ENCODE data around the gene LSAMP.

The LSAMP gene

GRCh38 chr3:116001151-116001621 is 444.1 kb downstream of the LSAMP start:
- DNase-seq (ENCODE audit: low spot score): peak; percentile 22
- H3K27ac ChIP-seq: peak overlapping the region; percentile 60; the same call in 1 of the 2 replicates
- TF ChIP-seq CTCF (conservative IDR thresholded peaks at IDR 0.05; ENCODE audit: low read depth): no peak
- ChIA-PET POLR2A (ENCODE audit: low non-redundant PET) (no interaction called here), CTCF (no interaction called here)

DNA sequence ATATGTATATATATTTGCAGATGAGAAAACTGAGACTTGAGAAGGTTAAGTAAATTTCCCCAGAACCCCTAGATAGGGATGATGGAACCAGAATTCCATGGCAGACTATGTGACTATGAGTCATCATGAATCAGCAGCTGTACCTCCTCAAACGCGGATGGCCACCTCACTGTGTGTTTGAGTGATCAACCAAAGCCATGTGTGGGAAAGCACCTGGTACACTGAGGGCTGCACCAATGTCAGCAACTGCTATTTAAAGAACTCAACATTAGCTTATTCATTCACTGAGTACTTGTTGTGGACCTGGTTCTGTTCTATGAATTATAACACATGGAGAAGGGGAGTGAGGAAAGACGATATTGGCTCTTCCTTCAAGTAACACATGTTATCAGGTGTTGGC is 445.0 kb downstream of the LSAMP start:
- TF ChIP-seq CTCF (conservative IDR thresholded peaks at IDR 0.05; ENCODE audit: low read depth): no peak
- no peak overlapping the region for H3K27ac ChIP-seq
- peak; percentile 76 for DNase-seq (ENCODE audit: low spot score)
- CTCF ChIA-PET: no interaction called here
- POLR2A ChIA-PET (ENCODE audit: low non-redundant PET): no interaction called here

DNA sequence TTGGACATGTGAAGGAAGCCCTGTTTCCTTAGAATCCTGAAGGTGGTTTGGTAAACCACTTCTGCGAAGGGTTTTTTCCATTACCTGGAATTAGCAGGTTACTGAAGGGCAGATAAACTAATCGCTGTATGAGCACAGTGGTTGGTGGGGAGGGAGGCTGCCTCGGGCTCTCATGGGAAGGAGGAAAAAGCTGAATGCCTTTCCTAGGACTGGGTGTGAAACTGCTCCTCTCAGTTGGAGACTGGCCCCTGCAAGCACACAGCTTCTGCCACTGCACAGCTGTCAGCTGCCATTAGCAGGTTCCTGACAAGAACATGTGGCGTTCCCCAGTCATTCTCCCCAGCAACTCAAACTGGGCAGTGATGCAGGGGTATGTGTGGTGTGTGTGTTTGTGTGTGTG is 445.7 kb downstream of the LSAMP start:
- no peak for DNase-seq (ENCODE audit: low spot score)
- ChIA-PET POLR2A (ENCODE audit: low non-redundant PET) (no interaction called here), CTCF (interaction anchor here (0.6 kb wide), 1 partner anchor 63 kb away, joined by 3 read pairs; no protein-coding TSS in a partner anchor)
- no peak for TF ChIP-seq CTCF (conservative IDR thresholded peaks at IDR 0.05; ENCODE audit: low read depth)
- H3K27ac ChIP-seq: peak overlapping the region; percentile 57

DNA sequence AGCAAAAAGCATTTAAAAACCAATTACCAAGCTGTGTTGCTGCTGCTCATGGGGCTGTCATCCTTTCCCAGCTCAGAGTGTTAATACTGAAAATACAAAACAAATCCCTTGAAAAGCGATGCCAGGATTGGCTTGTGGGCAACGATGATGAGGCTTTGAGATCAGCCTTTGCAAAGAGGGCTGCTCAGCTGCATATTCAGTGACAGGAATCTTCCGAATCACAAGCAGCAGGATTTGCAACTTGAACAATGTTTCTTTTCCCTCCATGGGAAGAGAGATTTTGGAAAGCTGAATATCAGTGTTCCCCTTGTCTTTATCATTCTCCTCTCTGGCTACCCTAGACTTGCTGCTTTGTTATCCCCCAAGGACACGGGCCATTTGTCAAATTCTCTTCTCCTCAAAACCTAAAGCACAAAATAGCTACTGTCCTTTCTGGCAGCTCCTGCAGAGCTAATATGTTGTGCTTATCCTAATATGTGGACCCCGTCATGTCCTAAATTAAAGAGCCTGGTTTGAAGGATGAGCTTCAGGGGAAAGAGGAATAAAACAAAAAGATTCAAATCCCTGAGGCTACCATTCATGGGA is 446.2 kb downstream of the LSAMP start:
- DNase-seq (ENCODE audit: low spot score): no peak

DNA sequence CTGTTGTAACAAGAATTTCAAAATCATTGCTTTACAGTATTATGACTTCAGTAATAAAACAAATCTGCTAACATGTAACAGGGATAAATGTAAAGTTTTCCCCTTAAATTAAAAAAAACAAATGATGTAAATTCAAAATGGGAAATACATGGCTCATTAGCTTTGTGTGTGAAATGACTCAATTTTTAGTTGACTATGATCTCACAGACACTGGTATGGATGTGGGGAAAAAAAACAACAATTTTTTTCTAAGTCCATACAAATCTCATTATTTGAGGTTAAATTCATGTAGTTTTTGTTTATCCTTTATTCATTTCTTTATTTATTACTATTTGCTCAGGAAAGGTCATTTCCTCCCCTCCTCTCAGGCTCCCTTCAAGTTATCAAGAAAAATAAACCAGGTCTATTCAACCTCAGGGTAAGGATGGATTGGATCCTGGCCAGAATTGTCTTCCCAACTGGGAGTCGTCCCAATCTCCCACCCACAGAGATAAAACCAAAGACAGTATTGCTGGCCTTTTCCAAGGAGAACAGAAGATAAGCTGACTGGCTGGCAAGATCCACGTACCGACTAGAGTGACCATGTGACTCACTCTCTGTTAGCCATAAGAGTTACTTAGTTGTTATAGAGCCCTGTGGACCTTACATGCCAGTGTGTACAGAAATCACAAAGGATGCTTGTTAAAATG is 448.7 kb downstream of the LSAMP start:
- CTCF ChIA-PET: interaction anchor here (0.6 kb wide), 1 partner anchor 22 kb away, joined by 3 read pairs; no protein-coding TSS in a partner anchor
- POLR2A ChIA-PET (ENCODE audit: low non-redundant PET): no interaction called here
- H3K27ac ChIP-seq: no peak overlapping the region
- TF ChIP-seq CTCF (conservative IDR thresholded peaks at IDR 0.05; ENCODE audit: low read depth): no peak
- DNase-seq (ENCODE audit: low spot score): no peak

More for the DNA sequence above, 446.2 kb downstream of the LSAMP start:
- POLR2A ChIA-PET (ENCODE audit: low non-redundant PET): no interaction called here
- no peak overlapping the region for H3K27ac ChIP-seq
- CTCF ChIA-PET: interaction anchor here (0.6 kb wide), 1 partner anchor 62 kb away, joined by 3 read pairs; no protein-coding TSS in a partner anchor
- no peak for TF ChIP-seq CTCF (conservative IDR thresholded peaks at IDR 0.05; ENCODE audit: low read depth)

GRCh38 chr3:115990669-115991068 is 454.6 kb downstream of the LSAMP start:
- H3K27ac ChIP-seq: no peak overlapping the region
- ChIA-PET POLR2A (ENCODE audit: low non-redundant PET) (no interaction called here), CTCF (no interaction called here)
- DNase-seq (ENCODE audit: low spot score): no peak
- no peak for TF ChIP-seq CTCF (conservative IDR thresholded peaks at IDR 0.05; ENCODE audit: low read depth)
